Measurements from ENCODE around the gene ROBO1.

ROBO1 gene

GRCh38 chr3:79467721-79468120 lies 300.1 kb downstream of the ROBO1 start:
- no peak for DNase-seq (ENCODE audit: low read depth)

DNA sequence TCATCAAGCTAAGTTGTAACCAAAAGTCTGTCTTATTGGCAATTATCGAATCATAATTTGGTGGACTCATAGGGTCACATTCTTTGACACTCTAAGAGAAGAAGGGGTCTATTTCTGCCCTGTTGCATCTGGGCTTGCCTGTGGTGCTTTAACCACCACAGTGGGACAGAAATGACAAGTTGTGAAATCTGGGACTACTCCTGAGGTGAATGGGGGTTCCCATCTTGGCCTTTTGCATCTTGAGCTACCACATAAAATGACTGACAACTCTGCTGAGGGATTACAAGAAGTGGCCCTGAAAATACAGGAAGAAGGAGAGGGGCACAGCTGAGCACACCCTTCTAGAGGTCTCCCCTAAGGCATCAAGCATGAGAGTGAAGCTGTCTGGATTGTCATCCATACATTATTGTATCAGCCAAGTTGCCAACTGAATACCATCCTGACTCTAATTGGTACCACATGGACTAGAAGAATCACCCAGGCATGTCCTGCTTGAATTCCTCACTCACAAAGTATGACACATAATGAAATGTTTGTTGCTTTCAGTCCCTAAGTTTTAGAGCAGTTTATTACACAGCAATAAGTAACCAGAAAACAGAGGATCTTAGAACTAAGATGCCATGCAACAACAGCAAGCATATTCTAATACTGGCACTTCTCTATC lies 306.5 kb downstream of the ROBO1 start:
- DNase-seq (ENCODE audit: low read depth) = no peak

- DNase-seq (ENCODE audit: low read depth) = no peak
Measured at GRCh38 chr3:79453600-79453999, 314.2 kb downstream of the ROBO1 start.

DNA sequence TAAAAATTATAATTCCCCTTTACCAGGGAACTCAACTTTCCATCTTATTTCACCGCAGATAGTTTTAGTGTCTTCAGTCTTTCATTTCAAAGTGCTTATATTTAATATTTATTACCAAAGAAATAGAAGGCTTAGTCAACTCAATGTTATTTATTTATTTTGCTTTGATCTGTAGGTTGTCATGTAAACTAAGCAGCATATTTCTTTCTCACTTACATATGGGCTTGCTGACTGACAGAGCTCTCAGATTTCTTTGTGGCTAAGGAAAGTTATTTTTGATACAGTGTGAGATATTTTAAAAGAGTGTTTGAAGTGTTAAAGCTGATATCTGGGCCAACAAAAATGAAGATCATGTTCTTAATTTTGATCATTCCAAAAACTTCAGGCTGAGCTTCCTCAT lies 331.4 kb downstream of the ROBO1 start:
- DNase-seq (ENCODE audit: low read depth) = no peak

DNA sequence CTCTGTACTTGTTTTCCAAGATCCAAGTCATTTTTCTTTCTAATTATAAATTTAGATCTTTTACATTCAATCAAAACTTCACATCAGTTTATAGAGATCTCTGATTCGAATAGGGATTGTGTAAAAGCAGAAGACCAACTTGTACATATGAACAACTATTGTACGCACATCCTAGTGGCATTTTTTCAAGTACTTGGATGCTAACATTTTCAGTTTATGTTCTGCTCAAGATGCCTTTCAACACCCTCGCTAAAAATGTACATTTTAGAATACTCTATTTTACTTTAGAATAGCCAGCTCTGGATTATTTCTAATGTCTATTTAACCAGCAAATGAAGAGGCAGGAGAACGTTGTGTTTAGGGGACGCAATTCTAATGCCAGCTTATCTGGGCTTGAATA lies 340.7 kb downstream of the ROBO1 start:
- no peak for DNase-seq (ENCODE audit: low read depth)

DNA sequence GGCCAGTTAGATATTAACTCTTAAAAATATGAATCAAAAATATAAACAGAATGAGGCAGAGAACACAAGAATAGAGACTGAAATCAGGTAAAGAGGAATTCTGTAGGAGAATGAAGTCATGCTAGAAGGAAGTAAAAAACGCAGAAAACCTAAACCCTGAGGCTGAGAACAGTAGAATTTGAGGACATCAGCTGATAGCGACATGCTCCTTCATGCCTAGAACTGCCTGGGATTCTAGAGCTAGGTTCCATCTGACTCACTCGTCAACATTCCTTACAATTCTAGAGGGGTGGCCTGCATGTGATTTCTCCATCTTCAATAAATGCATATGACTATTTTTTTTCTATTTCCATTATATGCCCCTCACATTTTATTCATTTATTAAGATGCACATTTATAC lies 343.0 kb downstream of the ROBO1 start:
- no peak for DNase-seq (ENCODE audit: low read depth)

DNA sequence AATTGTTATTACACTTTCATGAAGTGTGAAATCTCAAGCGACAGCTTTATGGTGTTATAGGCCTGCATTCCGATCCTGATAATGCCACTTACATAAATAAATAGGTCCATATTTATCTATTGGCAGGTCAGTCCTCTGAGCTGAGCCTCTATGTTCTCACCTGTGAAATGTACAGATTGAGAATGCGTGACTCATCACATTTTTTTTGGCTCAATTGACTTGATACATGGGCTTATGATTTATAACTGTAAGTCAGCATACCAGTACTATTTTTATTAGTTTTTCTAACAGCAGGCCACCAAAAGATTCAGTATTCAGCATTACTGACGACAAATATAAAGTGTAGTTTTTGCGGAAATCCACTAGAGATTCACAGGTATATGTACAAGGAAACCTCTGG lies 344.4 kb downstream of the ROBO1 start:
- DNase-seq (ENCODE audit: low read depth) = no peak

- DNase-seq (ENCODE audit: low read depth) = no peak
Measured at GRCh38 chr3:79421273-79421672, 346.5 kb downstream of the ROBO1 start.

- DNase-seq (ENCODE audit: low read depth) = no peak
Measured at GRCh38 chr3:79418855-79419621, 348.8 kb downstream of the ROBO1 start.

GRCh38 chr3:79415356-79415755 lies 352.4 kb downstream of the ROBO1 start:
- no peak for DNase-seq (ENCODE audit: low read depth)

GRCh38 chr3:79414806-79415205 lies 353.0 kb downstream of the ROBO1 start:
- DNase-seq (ENCODE audit: low read depth) = no peak

DNA sequence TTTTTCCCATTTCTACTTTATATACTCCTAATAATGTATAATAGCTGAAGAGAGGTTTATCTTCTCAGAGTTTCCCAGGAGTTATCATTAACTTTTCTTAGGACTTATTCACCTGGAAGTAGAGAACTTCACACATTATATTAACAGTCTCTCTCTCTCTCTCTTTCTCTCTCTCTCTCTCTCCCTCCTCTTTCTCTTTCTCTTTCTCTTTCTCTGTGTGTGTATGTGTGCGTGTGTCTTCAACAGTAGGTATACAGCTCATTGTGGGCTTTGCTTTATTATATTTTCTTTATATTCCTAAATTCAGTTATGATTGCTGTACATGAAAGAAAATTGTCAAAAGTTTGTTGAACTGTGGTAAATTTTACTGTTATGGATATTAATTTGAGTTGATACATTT lies 353.8 kb downstream of the ROBO1 start:
- no peak for DNase-seq (ENCODE audit: low read depth)

DNA sequence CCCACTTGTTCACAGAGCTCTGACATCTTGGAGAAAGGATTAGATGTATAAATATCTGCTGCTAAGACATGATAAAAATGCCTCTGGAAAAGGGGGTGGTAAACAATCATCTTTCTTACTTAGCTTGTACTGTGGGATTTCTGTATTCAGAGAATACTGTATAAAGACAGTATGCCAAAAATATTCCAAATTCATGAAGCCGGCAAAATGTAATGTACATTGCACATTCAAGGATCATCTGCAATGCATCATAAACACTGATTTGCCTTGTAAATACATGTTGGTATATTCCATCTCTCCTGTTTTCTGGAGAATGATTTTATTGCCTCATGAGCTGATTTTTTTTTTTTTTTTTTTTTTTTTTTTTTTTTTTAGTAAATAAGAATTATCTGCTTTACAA lies 355.3 kb downstream of the ROBO1 start:
- DNase-seq (ENCODE audit: low read depth) = no peak

- DNase-seq (ENCODE audit: low read depth) = no peak
Measured at GRCh38 chr3:79410617-79411016, 357.2 kb downstream of the ROBO1 start.

DNA sequence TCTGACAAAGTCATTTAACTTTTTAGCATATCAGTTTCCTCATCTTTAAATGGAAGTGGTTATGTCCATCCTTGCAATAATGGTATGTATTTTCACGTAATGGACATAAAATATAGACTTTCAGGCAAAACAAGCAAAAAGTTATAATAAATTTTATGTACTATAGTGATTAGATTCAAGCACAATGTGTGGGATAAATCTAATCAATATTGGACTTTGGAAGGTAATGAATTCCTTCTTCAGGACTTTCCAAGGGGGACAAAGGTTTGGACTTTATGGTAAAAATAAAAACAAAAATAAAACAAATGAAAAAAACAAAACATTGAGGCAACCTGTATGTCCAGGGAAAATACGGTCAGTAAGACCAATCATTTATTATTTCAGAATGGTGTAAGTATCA lies 357.7 kb downstream of the ROBO1 start:
- DNase-seq (ENCODE audit: low read depth) = no peak

- DNase-seq (ENCODE audit: low read depth) = no peak
Measured at GRCh38 chr3:79406175-79406574, 361.6 kb downstream of the ROBO1 start.

DNA sequence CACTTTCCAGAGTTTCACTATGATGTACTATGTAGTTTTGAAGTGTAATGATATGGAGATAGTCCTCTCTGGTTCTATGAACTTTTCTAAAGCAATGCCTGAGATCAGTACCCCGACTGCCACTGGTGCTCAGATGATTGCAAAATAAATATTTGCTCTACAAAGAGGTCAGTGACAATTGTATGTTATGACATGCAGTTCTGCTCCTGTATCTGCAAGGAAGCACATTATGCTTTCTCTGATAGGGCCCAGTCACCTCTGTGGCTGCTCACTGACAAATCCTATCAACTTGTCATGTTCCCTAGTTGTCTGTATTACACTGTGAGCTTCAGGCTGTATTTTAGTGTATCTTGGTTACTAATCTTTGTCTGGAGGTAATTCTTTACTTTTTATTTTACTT lies 362.6 kb downstream of the ROBO1 start:
- DNase-seq (ENCODE audit: low read depth) = no peak

DNA sequence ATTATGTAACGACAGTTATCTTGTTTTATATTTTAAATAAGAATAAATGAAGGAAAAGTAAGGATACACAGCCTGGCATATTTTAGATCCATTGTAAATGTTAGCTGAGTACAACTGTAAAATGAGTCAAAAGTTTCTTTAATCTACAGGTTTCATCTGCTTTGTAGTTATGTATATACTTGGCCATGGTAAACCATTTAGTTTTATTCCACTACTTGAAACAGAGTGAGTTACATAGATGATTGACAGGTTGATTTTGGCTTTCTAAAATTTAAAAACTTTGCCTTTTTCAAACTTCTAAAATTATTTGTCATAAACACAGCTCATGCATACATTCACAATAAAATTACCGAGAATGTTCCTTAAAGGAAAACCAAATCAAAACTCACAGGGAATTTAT lies 371.2 kb downstream of the ROBO1 start:
- DNase-seq (ENCODE audit: low read depth) = no peak

DNA sequence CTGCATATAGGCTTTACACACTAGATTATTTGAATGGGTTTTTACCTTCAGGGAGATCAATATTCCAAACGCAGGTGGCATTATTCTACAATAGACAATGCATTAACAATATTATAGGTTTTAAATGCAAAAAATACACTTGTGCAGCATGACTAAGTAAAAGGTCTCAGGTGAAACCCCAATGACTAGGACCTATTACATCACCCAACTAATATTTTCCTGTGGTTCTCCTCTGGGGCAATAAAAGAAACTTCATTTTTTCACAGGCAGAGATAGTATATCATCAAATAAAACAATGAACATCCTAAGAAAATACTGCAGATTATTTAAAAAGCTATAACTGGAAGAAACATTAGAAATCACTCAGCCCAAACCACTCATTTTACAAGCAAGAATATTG lies 375.3 kb downstream of the ROBO1 start:
- no peak for DNase-seq (ENCODE audit: low read depth)

DNA sequence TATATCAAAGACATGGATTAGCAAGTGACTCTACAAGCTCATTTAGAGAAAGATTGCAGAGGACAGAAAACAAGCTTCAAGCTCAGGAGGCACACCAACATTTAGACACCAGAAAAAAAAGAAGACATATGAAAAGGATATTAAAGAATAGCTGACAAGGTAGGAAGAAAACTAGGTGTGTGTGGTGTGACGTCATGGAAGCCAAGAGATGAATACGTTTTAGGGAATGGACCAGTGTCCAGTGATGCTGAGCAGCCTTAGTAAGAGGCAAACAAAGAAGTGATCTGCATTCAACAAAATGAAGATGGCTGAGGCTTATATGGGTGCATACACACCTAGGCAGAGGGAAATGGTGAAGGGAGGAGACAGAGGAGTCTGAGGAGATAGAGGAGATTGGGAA lies 377.4 kb downstream of the ROBO1 start:
- no peak for DNase-seq (ENCODE audit: low read depth)

- DNase-seq (ENCODE audit: low read depth) = no peak
Measured at GRCh38 chr3:79385211-79385610, 382.6 kb downstream of the ROBO1 start.

GRCh38 chr3:79383402-79384012 lies 384.3 kb downstream of the ROBO1 start:
- DNase-seq (ENCODE audit: low read depth) = no peak

GRCh38 chr3:79380581-79380980 lies 387.2 kb downstream of the ROBO1 start:
- DNase-seq (ENCODE audit: low read depth) = no peak

DNA sequence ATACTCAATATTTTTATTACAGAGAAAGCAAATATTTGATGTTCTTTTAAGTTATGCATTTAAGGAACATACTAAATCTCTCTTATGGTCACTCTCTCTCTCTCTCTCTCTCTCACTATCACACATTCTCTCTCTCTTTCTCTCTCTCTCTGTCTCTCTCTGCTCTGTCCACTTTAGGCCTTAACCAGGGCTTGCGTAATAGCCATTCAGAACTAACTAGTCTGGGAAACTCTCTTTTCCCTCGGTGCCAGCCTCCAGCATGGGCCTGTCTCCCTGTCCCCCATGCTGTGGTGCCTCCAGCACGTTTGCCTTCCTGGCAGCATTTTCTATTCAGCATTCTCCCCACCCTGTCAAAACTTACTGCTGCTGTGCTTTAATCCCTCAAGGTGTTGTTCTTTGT lies 389.7 kb downstream of the ROBO1 start:
- no peak for DNase-seq (ENCODE audit: low read depth)
